ENCODE data around the gene ISCA1. TPM values are rescaled to one million over a fixed set of nuclear protein-coding genes. Genes with fewer than 3 reads are reported as not detected.

The ISCA1 gene
- polyA plus RNA-seq, 4 donors = 59.9 to 78.4 (median 69.5) TPM

GRCh38 chr9:86241216-86241615 is 41.1 kb downstream of the ISCA1 start:
- DNase-seq (ENCODE audit: low read depth in 4 of 4, low spot score in 3 of 4) = no peak

GRCh38 chr9:86238861-86239770 is 43.2 kb downstream of the ISCA1 start:
- DNase-seq (ENCODE audit: low read depth in 4 of 4, low spot score in 3 of 4) = no peak

DNA sequence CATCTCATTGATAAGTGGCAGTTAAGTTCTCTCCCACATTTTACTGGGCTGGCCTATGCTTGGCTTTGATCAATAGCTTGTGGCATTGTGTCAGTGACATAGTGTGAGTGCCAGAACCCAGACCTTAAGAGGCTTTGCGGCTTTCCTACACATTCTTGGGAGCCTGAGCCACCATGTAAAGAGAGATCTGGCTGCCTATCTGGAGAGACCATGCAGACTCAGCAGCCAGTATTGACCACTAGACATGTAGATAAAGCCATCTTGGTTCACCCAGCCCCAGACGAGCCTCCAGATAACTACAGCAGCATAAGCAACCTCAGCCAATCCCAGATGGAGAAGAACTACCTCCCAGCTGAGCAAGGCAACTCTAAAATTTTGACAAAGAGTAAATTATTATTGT is 51.5 kb downstream of the ISCA1 start:
- DNase-seq (ENCODE audit: low read depth in 4 of 4, low spot score in 3 of 4) = no peak

DNA sequence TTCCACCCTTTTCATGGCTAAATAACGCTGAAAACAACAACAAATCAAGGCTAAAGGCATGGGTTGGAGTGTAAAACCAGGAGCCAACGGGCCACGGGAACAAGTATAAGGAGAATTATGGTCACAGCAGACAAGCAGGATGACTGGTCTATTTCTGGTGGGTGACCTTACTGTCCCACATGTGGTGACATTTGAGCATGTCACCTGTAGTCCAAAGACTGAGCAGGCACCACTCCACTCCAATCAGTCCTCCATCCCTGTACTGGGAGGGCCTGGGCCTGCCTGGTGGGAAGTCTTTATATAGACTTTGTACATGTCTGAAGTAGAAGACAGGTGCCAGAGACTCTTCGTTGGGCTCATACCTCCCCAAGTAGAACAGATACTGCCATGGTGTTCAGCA is 59.7 kb downstream of the ISCA1 start:
- no peak for DNase-seq (ENCODE audit: low read depth in 4 of 4, low spot score in 3 of 4)

- no peak for DNase-seq (ENCODE audit: low read depth in 4 of 4, low spot score in 3 of 4)
Observed at GRCh38 chr9:86219606-86220005, 62.7 kb downstream of the ISCA1 start.

GRCh38 chr9:86217076-86217755 is 65.1 kb downstream of the ISCA1 start:
- no peak for DNase-seq (ENCODE audit: low read depth in 4 of 4, low spot score in 3 of 4)

Other genes with a start within 250 kb of the ISCA1 start
- 100 to 1,000 TPM; 162 to 179 (median 167) TPM for gene GOLM1, start 183.0 kb downstream of the ISCA1 start, polyA plus RNA-seq (ENCODE audit: insufficient read length in 4 of 4)
- gene C9orf153, start 22.9 kb downstream of the ISCA1 start, polyA plus RNA-seq (ENCODE audit: insufficient read length in 4 of 4) = under 1 TPM in 3 of 4 donors, not detected in 1; 0.15 to 0.20 (median 0.16) TPM
- gene TUT7, start 71.9 kb upstream of the ISCA1 start, polyA plus RNA-seq (ENCODE audit: insufficient read length in 4 of 4) = 10 to 100 TPM; 21.6 to 30.0 (median 27.9) TPM